Measurements from ENCODE around the gene RAB13. TPM values are rescaled to one million over a fixed set of nuclear protein-coding genes. Genes with fewer than 3 reads are reported as not detected.

RAB13 gene
- polyA plus RNA-seq, 1 of the 3 experiments (the other 2 are of a cell fraction), result 156 TPM

GRCh38 chr1:153963850-153964331 lies 22.2 kb downstream of the RAB13 start:
- peaks cover 52% of the 10 kb centered on the region for H3K79me2 ChIP-seq (ENCODE audit: insufficient read depth)
- 4% methylated on average over 21 of the region's 22 CpGs for WGBS (ENCODE audit: low lambda C conversion rate)
- peaks cover 0 to 40% of the 10 kb centered on the region in 2 experiments; a peak in 2 of 4 replicates for H3K4me1 ChIP-seq (ENCODE audit: control insufficient read depth in 1 of 2, insufficient read depth in 2 of 2, low read depth in 1 of 2, low read length in 1 of 2)
- peak overlapping the region; percentile 93 for H3K4me2 ChIP-seq
- H3K27me3 ChIP-seq (ENCODE audit: insufficient read depth), result no peaks in the 10 kb centered on the region
- peak overlapping the region; percentile 81; the same call in 1 of the 2 replicates for H3K9ac ChIP-seq
- H2AFZ ChIP-seq (ENCODE audit: low read depth), result peak overlapping the region; percentile 86
- no peaks in the 10 kb centered on the region for H4K20me1 ChIP-seq (ENCODE audit: insufficient read depth)
- peaks cover 29% of the 10 kb centered on the region for H3F3A ChIP-seq (replicated peaks; ENCODE audit: insufficient read depth)
- no peak for DNase-seq
- no peaks in the 10 kb centered on the region for H3K9me3 ChIP-seq
- H3K9me2 ChIP-seq, result no peaks in the 10 kb centered on the region
- peaks cover 12 to 15% of the 10 kb centered on the region in 2 experiments for H3K36me3 ChIP-seq (replicated peaks in 1 of 2; ENCODE audit: control insufficient read depth in 1 of 2, insufficient read depth in 2 of 2, low read length in 1 of 2)
- ChIA-PET POLR2A (interaction anchor here (0.9 to 3.4 kb wide), 9 partner anchors 11 to 180 kb away, joined by 3 to 20 read pairs (median 4); partner anchors contain the start of genes DENND4B, JTB and RPS27), CTCF (interaction anchor here (1.0 to 8.6 kb wide), 4 partner anchors 18 to 143 kb away, joined by 3 to 50 read pairs (median 24); partner anchors contain the start of genes DENND4B, RAB13 and RPS27)
- TF ChIP-seq CHD2 (IDR thresholded peaks at IDR 0.05; ENCODE audit: low read length, partially characterized antibody) (no peak), REST (IDR thresholded peaks at IDR 0.05; ENCODE audit: low read depth, low read length) (no peak), NFIC (IDR thresholded peaks at IDR 0.05; ENCODE audit: borderline replicate concordance) (peak; percentile 63; the same call in 1 of the 2 replicates), TEAD4 (IDR thresholded peaks at IDR 0.05; ENCODE audit: borderline replicate concordance, insufficient read depth) (peak; percentile 62; the same call in 1 of the 2 replicates), RCOR1 (IDR thresholded peaks at IDR 0.05; ENCODE audit: low read length) (no peak), MAX (IDR thresholded peaks at IDR 0.05; ENCODE audit: low read depth) (peak; percentile 55; the same call in 1 of the 2 replicates)
- peak overlapping the region; percentile 77 to 91 for H3K4me3 ChIP-seq (ENCODE audit: low read depth in 2 of 2, low read length in 1 of 2)
- peak overlapping the region; percentile 70 to 94 for H3K27ac ChIP-seq (ENCODE audit: low read depth in 2 of 2, low read length in 1 of 2)

DNA sequence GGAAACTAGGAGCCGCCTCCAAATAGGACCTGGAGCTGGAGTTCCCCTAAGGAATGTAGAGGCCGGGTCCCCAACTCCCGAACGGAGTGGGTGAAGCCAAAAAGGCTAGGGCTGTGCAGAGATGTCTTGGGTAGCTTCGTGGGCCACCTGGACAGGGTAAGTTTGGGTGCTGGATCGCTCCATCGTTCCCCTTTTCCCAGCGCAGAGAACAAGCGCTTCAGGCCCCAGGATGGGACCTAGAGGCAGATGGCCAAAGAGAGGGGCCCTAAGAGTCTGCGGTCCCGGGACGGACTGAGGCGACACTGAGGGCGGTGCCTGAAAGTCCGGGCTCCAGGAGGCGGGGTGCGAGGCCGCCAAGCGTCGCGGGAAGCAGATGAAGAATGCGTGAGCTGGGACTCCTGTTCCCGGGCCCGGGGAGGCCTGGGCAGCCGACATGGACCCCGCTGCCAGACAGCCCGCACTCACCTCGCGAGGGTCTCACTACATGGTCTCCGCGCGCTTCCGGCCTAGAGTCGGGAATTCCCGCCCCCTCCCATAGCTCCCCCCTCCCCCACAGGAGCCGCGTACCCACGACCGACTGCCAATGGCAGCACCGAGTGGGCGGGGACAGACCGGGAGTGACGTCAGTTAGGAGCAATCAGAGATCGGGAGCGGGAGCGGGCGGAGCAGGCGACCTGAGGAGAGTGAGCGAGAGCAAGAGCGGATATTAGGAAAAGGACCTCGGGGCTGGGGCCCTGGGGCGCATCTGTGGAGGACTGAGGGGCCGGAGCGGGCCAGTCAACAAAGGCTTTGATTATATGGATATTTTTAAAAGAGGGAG lies 22.9 kb downstream of the RAB13 start, which contains the start of gene SLC39A1:
Gene SLC39A1 (minus strand): TSS at position 508 of the 820 bp plus-strand sequence. CDS start 822 bp downstream, outside the sequence.
- peaks cover 12 to 15% of the 10 kb centered on the region in 2 experiments for H3K36me3 ChIP-seq (replicated peaks in 1 of 2; ENCODE audit: control insufficient read depth in 1 of 2, insufficient read depth in 2 of 2, low read length in 1 of 2)
- H3K9ac ChIP-seq, result peak within 1 kb of the TSS; percentile 81
- 0% methylated on average over 36 of the region's 54 CpGs for WGBS (ENCODE audit: low lambda C conversion rate)
- H3F3A ChIP-seq (replicated peaks; ENCODE audit: insufficient read depth), result peaks cover 29% of the 10 kb centered on the region
- peak within 1 kb of the TSS; percentile 70 to 94 for H3K27ac ChIP-seq (ENCODE audit: low read depth in 2 of 2, low read length in 1 of 2)
- peak within 1 kb of the TSS; percentile 93 for H3K4me2 ChIP-seq
- no peaks in the 10 kb centered on the region for H3K9me3 ChIP-seq
- H3K9me2 ChIP-seq, result no peaks in the 10 kb centered on the region
- POLR2A ChIA-PET, result interaction anchor here (0.9 to 3.4 kb wide), 11 partner anchors 9 to 180 kb away, joined by 3 to 20 read pairs (median 5); partner anchors contain the start of genes DENND4B, JTB and RPS27
- DNase-seq, result peak; percentile 95
- peaks cover 52% of the 10 kb centered on the region for H3K79me2 ChIP-seq (ENCODE audit: insufficient read depth)
- H4K20me1 ChIP-seq (ENCODE audit: insufficient read depth), result no peaks in the 10 kb centered on the region
- peak within 1 kb of the TSS; percentile 86 for H2AFZ ChIP-seq (ENCODE audit: low read depth)
- no peaks in the 10 kb centered on the region for H3K27me3 ChIP-seq (ENCODE audit: insufficient read depth)
- CTCF ChIA-PET, result interaction anchor here (1.0 to 8.6 kb wide), 7 partner anchors 15 to 166 kb away, joined by 3 to 50 read pairs (median 4); partner anchors contain the start of genes DENND4B, JTB, RAB13 and RPS27
- peaks cover 0 to 36% of the 10 kb centered on the region in 2 experiments; a peak in 2 of 4 replicates for H3K4me1 ChIP-seq (ENCODE audit: control insufficient read depth in 1 of 2, insufficient read depth in 2 of 2, low read depth in 1 of 2, low read length in 1 of 2)
- H3K4me3 ChIP-seq (ENCODE audit: low read depth in 2 of 2, low read length in 1 of 2), result peak within 1 kb of the TSS; percentile 77 to 91
- TF ChIP-seq PBX3 (IDR thresholded peaks at IDR 0.05), result peak; percentile 98
- TF ChIP-seq FOSL2 (IDR thresholded peaks at IDR 0.05; ENCODE audit: borderline replicate concordance, low read depth), result no peak
- TF ChIP-seq IRF3 (IDR thresholded peaks at IDR 0.05; ENCODE audit: low read depth, low read length), result peak; percentile 62
- TF ChIP-seq, protein P1, sequence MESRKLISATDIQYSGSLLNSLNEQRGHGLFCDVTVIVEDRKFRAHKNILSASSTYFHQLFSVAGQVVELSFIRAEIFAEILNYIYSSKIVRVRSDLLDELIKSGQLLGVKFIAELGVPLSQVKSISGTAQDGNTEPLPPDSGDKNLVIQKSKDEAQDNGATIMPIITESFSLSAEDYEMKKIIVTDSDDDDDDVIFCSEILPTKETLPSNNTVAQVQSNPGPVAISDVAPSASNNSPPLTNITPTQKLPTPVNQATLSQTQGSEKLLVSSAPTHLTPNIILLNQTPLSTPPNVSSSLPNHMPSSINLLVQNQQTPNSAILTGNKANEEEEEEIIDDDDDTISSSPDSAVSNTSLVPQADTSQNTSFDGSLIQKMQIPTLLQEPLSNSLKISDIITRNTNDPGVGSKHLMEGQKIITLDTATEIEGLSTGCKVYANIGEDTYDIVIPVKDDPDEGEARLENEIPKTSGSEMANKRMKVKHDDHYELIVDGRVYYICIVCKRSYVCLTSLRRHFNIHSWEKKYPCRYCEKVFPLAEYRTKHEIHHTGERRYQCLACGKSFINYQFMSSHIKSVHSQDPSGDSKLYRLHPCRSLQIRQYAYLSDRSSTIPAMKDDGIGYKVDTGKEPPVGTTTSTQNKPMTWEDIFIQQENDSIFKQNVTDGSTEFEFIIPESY (IDR thresholded peaks at IDR 0.05; ENCODE audit: borderline replicate concordance, low read depth), result peak; percentile 56; the same call in 1 of the 2 replicates
- no peak for TF ChIP-seq SMC3 (IDR thresholded peaks at IDR 0.05; ENCODE audit: low read depth, low read length)
- TF ChIP-seq RXRA (IDR thresholded peaks at IDR 0.05; ENCODE audit: borderline replicate concordance, low read depth), result no peak
- peak; percentile 29; the same call in 1 of the 2 replicates for TF ChIP-seq SIN3A (IDR thresholded peaks at IDR 0.05; ENCODE audit: borderline replicate concordance, low read depth, low read length)
- no peak for TF ChIP-seq EZH2phosphoT487 (IDR thresholded peaks at IDR 0.05; ENCODE audit: borderline replicate concordance, low read depth)
- peak; percentile 95 for TF ChIP-seq CHD2 (IDR thresholded peaks at IDR 0.05; ENCODE audit: low read length, partially characterized antibody)
